Lung (tissue), 12 donors: ENCODE measurements around the gene RNF138. TPM values are rescaled to one million over a fixed set of nuclear protein-coding genes. Genes with fewer than 3 reads are reported as not detected.

Experiments
- ATAC-seq: fragments of 200-7000 bp; cut with Tn5 transposase; one replicate; pipeline ENCODE4 v1.9.1; 2020; ENCODE audit warnings: moderate number of reproducible peaks; ENCODE audit not compliant: insufficient read depth, low FRiP score
- DNase-seq, 3 donors: peaks; one replicate each; pipeline ENCODE4 v3.0.0-alpha.2; 2013 to 2017
- H3K27ac ChIP-seq, 2 donors: one replicate each; pipeline ENCODE4 v1.5.1; 2013; ENCODE audit warnings: mild to moderate bottlenecking in 2 of 2, moderate library complexity in 2 of 2, control low read depth in 1 of 2, inconsistent platforms in 1 of 2, low read depth in 1 of 2, low read length in 1 of 2
- H3K27me3 ChIP-seq, 3 donors: one replicate each; pipeline ENCODE4 v1.5.1; 2013; ENCODE audit warnings: low read length in 2 of 3; ENCODE audit not compliant: control insufficient read depth in 3 of 3, insufficient read depth in 3 of 3
- H3K36me3 ChIP-seq, 4 donors: one replicate each; pipeline ENCODE4 v1.5.1; 2013; ENCODE audit warnings: low read length in 4 of 4, mild to moderate bottlenecking in 1 of 4, moderate library complexity in 1 of 4; ENCODE audit not compliant: control insufficient read depth in 4 of 4, insufficient read depth in 4 of 4
- H3K4me1 ChIP-seq, 5 donors: one replicate each; pipeline ENCODE4 v1.5.1; 2013; ENCODE audit warnings: low read length in 5 of 5, mild to moderate bottlenecking in 2 of 5, moderate library complexity in 1 of 5; ENCODE audit not compliant: control insufficient read depth in 5 of 5, insufficient read depth in 5 of 5
- H3K4me3 ChIP-seq: one replicate; pipeline ENCODE4 v1.5.1; 2013; ENCODE audit warnings: mild to moderate bottlenecking, control low read depth, moderate library complexity
- H3K9ac ChIP-seq, 2 donors: one replicate each; pipeline ENCODE4 v1.5.1; 2013; ENCODE audit warnings: low read length in 2 of 2, control low read depth in 1 of 2; ENCODE audit not compliant: insufficient read depth in 1 of 2
- H3K9me3 ChIP-seq, 4 donors: one replicate each; pipeline ENCODE4 v1.5.1; 2013; ENCODE audit warnings: low read length in 3 of 4, mild to moderate bottlenecking in 1 of 4, moderate library complexity in 1 of 4; ENCODE audit not compliant: control insufficient read depth in 4 of 4, insufficient read depth in 3 of 4
- CTCF ChIP-seq: IDR thresholded peaks from 2 replicates; pipeline ENCODE4 v1.5.1; 2012; ENCODE audit warnings: mild to moderate bottlenecking; ENCODE audit errors: control extremely low read depth, extremely low read depth
- WGBS, 2 donors: extraction: QIAGEN DNeasy Blood & Tissue Kit; methylation state at CpG; one replicate each; pipeline ENCODE4 v1.1.7; 2013; 5-methylcytosine and 5-hydroxymethylcytosine counted together
- polyA plus RNA-seq, 2 donors: library from polyadenylated mRNA; stranded (reverse); fragments of 200-250 nt; gene quantifications; one replicate each; pipeline ENCODE4 v1.2.1, GENCODE V29; 2013
- total RNA-seq, 2 donors: library from RNA; depleted of rRNA in 1 of 2; stranded (reverse); fragments of >200 nt in 1 of 2; gene quantifications; one replicate each; pipeline ENCODE4 v1.2.1, GENCODE V29; 2014 to 2021
- donor health status: control.
- donor health status: control.
- donor health status: Bipolar disorder and iron deficiency.
- donor health status: healthy.
- donor health status: DM: yes; HTN: yes; CAD: no.

The RNF138 gene
- total and polyA plus RNA-seq, 4 donors = 13.1 to 37.9 (median 22.8) TPM

- H3K9me3 ChIP-seq = no peaks in the 10 kb centered on the region
- no peak overlapping the region for H3K27ac ChIP-seq
- no peak for TF ChIP-seq CTCF
- no peaks in the 10 kb centered on the region for H3K4me1 ChIP-seq
- 86 to 89% methylated on average over 2 of the region's 2 CpGs for WGBS, 2 donors
- no peak overlapping the region for H3K4me3 ChIP-seq
- DNase-seq (no peak), ATAC-seq (no peak)
- H3K9ac ChIP-seq = no peak overlapping the region
- H3K36me3 ChIP-seq = peaks cover 0 to 2% (median 0%) of the 10 kb centered on the region in 4 donors
- no peaks in the 10 kb centered on the region for H3K27me3 ChIP-seq
Observed at GRCh38 chr18:32060026-32060425, 31.6 kb upstream of the RNF138 start.

- H3K4me3 ChIP-seq = no peak overlapping the region
- ATAC-seq (no peak), DNase-seq (no peak)
- WGBS, 2 donors = 95 to 100% methylated on average over 3 of the region's 3 CpGs
- TF ChIP-seq CTCF = no peak
- H3K9ac ChIP-seq = no peak overlapping the region
- H3K27ac ChIP-seq = no peak overlapping the region
- no peaks in the 10 kb centered on the region for H3K9me3 ChIP-seq
- H3K36me3 ChIP-seq = no peaks in the 10 kb centered on the region
- no peaks in the 10 kb centered on the region for H3K27me3 ChIP-seq
- no peaks in the 10 kb centered on the region for H3K4me1 ChIP-seq
Observed at GRCh38 chr18:32067375-32068167, 24.1 kb upstream of the RNF138 start.

GRCh38 chr18:32072321-32072720 lies 19.4 kb upstream of the RNF138 start:
- WGBS, 2 donors = 54 to 62% methylated on average over 4 of the region's 4 CpGs
- no peak for ATAC-seq

More at GRCh38 chr18:32072321-32072720, 19.4 kb upstream of the RNF138 start:
- H3K36me3 ChIP-seq = no peaks in the 10 kb centered on the region
- H3K4me1 ChIP-seq = no peaks in the 10 kb centered on the region
- no peak overlapping the region for H3K4me3 ChIP-seq
- no peaks in the 10 kb centered on the region for H3K27me3 ChIP-seq
- H3K9ac ChIP-seq = no peak overlapping the region
- no peaks in the 10 kb centered on the region for H3K9me3 ChIP-seq
- no peak overlapping the region for H3K27ac ChIP-seq
- TF ChIP-seq CTCF = peak; percentile 11
- no peak for DNase-seq
